Femur (tissue), 1 donor: Measurements from ENCODE around the gene ERVK3-1.
"Not testable (repeated sequence)": the region's sequence is repeated elsewhere in the genome, so short reads cannot be mapped to it uniquely, and the experiment has no call there.

Experiments used
- DNase-seq: peaks from one replicate; pipeline ENCODE4 v3.0.0-alpha.2; 2017

Gene ERVK3-1

GRCh38 chr19:58346961-58347929, 42.1 kb downstream of the ERVK3-1 start:
- DNase-seq, result peak; percentile 79

- DNase-seq, result not testable (repeated sequence)
Observed at GRCh38 chr19:58348080-58348479, 42.9 kb downstream of the ERVK3-1 start.

- no peak for DNase-seq
Observed at GRCh38 chr19:58349590-58349989, 44.4 kb downstream of the ERVK3-1 start.

GRCh38 chr19:58350001-58350861, 45.1 kb downstream of the ERVK3-1 start:
- DNase-seq, result peak; percentile 31

GRCh38 chr19:58350871-58351557, 45.8 kb downstream of the ERVK3-1 start:
- DNase-seq, result peak; percentile 17

GRCh38 chr19:58351558-58351878, 46.3 kb downstream of the ERVK3-1 start:
- no peak for DNase-seq

- no peak for DNase-seq
Observed at GRCh38 chr19:58351990-58352755, 47.0 kb downstream of the ERVK3-1 start.

- DNase-seq, result peak; percentile 14
Observed at GRCh38 chr19:58352760-58353671, 47.8 kb downstream of the ERVK3-1 start, which contains the start of gene A1BG. Gene A1BG (minus strand): TSS chr19:58353492. CDS start chr19:58353437, 55 bp downstream.

- peak; percentile 18 for DNase-seq
Observed at GRCh38 chr19:58353717-58354477, 48.7 kb downstream of the ERVK3-1 start.

GRCh38 chr19:58354478-58355030, 49.4 kb downstream of the ERVK3-1 start:
- DNase-seq, result no peak

- no peak for DNase-seq
Observed at GRCh38 chr19:58355215-58355796, 50.1 kb downstream of the ERVK3-1 start.

GRCh38 chr19:58355908-58356765, 51.0 kb downstream of the ERVK3-1 start:
- peak; percentile 28 for DNase-seq

GRCh38 chr19:58356766-58357480, 51.7 kb downstream of the ERVK3-1 start:
- peak; percentile 31 for DNase-seq

GRCh38 chr19:58357481-58358145, 52.4 kb downstream of the ERVK3-1 start:
- peak; percentile 15 for DNase-seq

- DNase-seq, result no peak
Observed at GRCh38 chr19:58361900-58362271, 56.7 kb downstream of the ERVK3-1 start.

GRCh38 chr19:58362272-58362994, 57.3 kb downstream of the ERVK3-1 start, which contains the start of gene ZNF497:
Gene ZNF497 (minus strand): TSS chr19:58362751. CDS start chr19:58357635, 5,116 bp downstream.
- peak; percentile 98 for DNase-seq
